Measurements from ENCODE around the gene FAM90A26.
"Not testable (repeated sequence)": the region's sequence is repeated elsewhere in the genome, so short reads cannot be mapped to it uniquely, and the experiment has no call there.

FAM90A26 gene

DNA sequence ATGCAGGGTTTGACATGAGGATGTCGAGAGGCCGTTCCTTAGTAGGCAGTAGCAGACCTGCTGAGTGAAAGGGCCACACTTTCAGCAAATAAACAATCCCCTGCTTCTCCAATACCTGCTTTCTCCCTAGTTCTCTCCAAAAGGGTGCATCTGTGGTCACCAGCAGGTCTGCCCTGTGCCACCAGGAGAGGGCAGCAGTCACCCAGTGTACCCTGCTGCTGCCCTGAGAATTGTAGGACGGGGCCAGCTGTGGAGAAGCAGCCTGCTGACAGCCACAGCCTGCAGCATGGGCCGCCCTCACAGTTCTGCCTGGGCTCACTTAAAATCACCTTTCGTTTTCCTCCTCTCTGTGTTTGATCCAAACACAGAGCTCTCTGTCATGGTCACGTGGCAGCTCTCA lies 11.8 kb upstream of the FAM90A26 start:
- not testable (repeated sequence) for DNase-seq (ENCODE audit: low read depth, low spot score)

GRCh38 chr4:9160046-9160445 lies 10.2 kb upstream of the FAM90A26 start:
- not testable (repeated sequence) for DNase-seq (ENCODE audit: low read depth, low spot score)

GRCh38 chr4:9165990-9166389 lies 4.2 kb upstream of the FAM90A26 start:
- DNase-seq (ENCODE audit: low read depth, low spot score) = not testable (repeated sequence)

GRCh38 chr4:9210357-9210756 lies 40.1 kb downstream of the FAM90A26 start, which contains the start of gene USP17L10:
TSS of gene USP17L10 (plus strand) at chr4:9210657. CDS start at chr4:9210657, 0 bp downstream.
- not testable (repeated sequence) for DNase-seq (ENCODE audit: low read depth, low spot score)

DNA sequence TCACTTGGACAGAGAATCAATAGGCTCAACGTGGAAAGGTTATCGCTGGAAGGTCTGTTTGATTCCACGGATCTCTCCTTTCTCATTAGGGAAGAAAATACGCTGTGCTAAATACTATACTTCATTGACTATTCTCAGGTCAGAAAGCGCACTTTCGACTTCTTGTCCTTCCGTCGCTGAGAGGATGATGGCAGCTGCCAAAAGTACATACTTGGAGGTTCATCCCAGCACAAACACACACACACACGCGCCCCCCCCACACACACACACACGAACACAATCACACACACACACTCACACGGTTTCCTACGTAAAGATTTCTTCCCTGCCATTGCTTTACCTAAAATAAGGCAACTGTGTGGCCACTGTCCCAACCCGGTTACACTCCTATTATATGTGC lies 44.5 kb downstream of the FAM90A26 start:
- not testable (repeated sequence) for DNase-seq (ENCODE audit: low read depth, low spot score)

- DNase-seq (ENCODE audit: low read depth, low spot score) = not testable (repeated sequence)
Observed at GRCh38 chr4:9215105-9215504, 44.9 kb downstream of the FAM90A26 start, which contains the start of gene USP17L11. TSS of gene USP17L11 (plus strand) at chr4:9215405. CDS start at chr4:9215405, 0 bp downstream.

DNA sequence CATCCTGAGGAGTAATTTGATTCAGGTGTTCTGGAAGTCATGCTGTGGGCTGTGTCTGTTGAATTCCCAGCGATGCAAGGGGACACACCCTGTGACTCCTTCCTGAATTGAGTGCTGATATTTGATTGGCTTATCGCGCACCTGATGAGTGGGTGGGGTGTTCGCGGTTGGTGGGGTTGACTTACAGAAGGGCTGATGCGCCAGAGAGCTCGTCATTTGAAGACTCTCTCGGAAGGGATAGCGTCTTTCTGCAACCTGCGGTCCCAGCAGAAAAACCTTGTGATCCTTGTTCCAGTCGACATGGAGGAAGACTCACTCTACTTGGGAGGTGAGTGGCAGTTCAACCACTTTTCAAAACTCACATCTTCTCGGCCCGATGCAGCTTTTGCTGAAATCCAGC lies 49.6 kb downstream of the FAM90A26 start, which contains the start of gene USP17L12:
Gene USP17L12 (plus strand): TSS at position 301 of the 400 bp plus-strand sequence. CDS start 0 bp downstream, at position 301.
- DNase-seq (ENCODE audit: low read depth, low spot score) = not testable (repeated sequence)

DNA sequence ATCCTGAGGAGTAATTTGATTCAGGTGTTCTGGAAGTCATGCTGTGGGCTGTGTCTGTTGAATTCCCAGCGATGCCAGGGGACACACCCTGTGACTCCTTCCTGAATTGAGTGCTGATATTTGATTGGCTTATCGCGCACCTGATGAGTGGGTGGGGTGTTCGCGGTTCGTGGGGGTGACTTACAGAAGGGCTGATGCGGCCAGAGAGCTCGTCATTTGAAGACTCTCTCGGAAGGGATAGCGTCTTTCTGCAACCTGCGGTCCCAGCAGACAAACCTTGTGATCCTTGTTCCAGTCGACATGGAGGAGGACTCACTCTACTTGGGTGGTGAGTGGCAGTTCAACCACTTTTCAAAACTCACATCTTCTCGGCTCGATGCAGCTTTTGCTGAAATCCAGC lies 54.4 kb downstream of the FAM90A26 start, which contains the start of gene USP17L13:
Gene USP17L13 (plus strand): TSS at position 301 of the 400 bp plus-strand sequence. CDS start 0 bp downstream, at position 301.
- DNase-seq (ENCODE audit: low read depth, low spot score) = not testable (repeated sequence)
